Stimulated activated CD8-positive, alpha-beta memory T cell treated with anti-CD3 and anti-CD28 coated beads, Interleukin-15, amount 100 ng/mL, for 48 hours (primary cell): Measurements from ENCODE around the gene ADRA2C.

ENCODE experiments used
- DNase-seq, 2 donors: peaks; one replicate each; pipeline ENCODE4 v3.0.0-alpha.2; 2020; ENCODE audit warnings: low read depth in 2 of 2

ADRA2C gene

GRCh38 chr4:3733195-3733594 is 33.0 kb upstream of the ADRA2C start:
- no peak for DNase-seq

GRCh38 chr4:3735196-3735595 is 31.0 kb upstream of the ADRA2C start:
- no peak for DNase-seq

- DNase-seq, result no peak
Measured at GRCh38 chr4:3736290-3736689, 29.9 kb upstream of the ADRA2C start.

- DNase-seq, result no peak
Measured at GRCh38 chr4:3736806-3737205, 29.4 kb upstream of the ADRA2C start.

- DNase-seq, result no peak
Measured at GRCh38 chr4:3739577-3739976, 26.6 kb upstream of the ADRA2C start.

GRCh38 chr4:3740256-3740655 is 25.9 kb upstream of the ADRA2C start:
- DNase-seq, result no peak

GRCh38 chr4:3741217-3742011 is 24.8 kb upstream of the ADRA2C start:
- no peak for DNase-seq

GRCh38 chr4:3742610-3743009 is 23.6 kb upstream of the ADRA2C start:
- no peak for DNase-seq

- no peak for DNase-seq
Measured at GRCh38 chr4:3744232-3744631, 22.0 kb upstream of the ADRA2C start.

GRCh38 chr4:3744901-3745300 is 21.3 kb upstream of the ADRA2C start:
- DNase-seq, result no peak

- no peak for DNase-seq
Measured at GRCh38 chr4:3745886-3746656, 20.1 kb upstream of the ADRA2C start.

GRCh38 chr4:3746701-3747580 is 19.2 kb upstream of the ADRA2C start:
- DNase-seq, result no peak

- no peak for DNase-seq
Measured at GRCh38 chr4:3747581-3747904, 18.6 kb upstream of the ADRA2C start.

GRCh38 chr4:3748136-3748898 is 17.9 kb upstream of the ADRA2C start:
- no peak for DNase-seq

GRCh38 chr4:3749081-3749480 is 17.1 kb upstream of the ADRA2C start:
- no peak for DNase-seq

GRCh38 chr4:3750334-3750733 is 15.9 kb upstream of the ADRA2C start:
- no peak for DNase-seq

- DNase-seq, result no peak
Measured at GRCh38 chr4:3752022-3752421, 14.2 kb upstream of the ADRA2C start.

- no peak for DNase-seq
Measured at GRCh38 chr4:3753726-3754412, 12.3 kb upstream of the ADRA2C start.

GRCh38 chr4:3756343-3757059 is 9.7 kb upstream of the ADRA2C start:
- DNase-seq, result no peak

- DNase-seq, result no peak
Measured at GRCh38 chr4:3759236-3759635, 6.9 kb upstream of the ADRA2C start.
